ENCODE data around the gene STAT6. TPM values are rescaled to one million over a fixed set of nuclear protein-coding genes. Genes with fewer than 3 reads are reported as not detected.
A peak's percentile ranks its signal among the peaks of the same experiment; 100 is the strongest.

The STAT6 gene
- total RNA-seq, 1 donor from 2014 or later = 167 TPM

- Mint-ChIP-seq H3K9me3 (no peaks in the 10 kb centered on the region), H3K27me3 (ENCODE audit: low read depth) (no peaks in the 10 kb centered on the region), H3K36me3 (peaks cover 34% of the 10 kb centered on the region), H3K27ac (peak overlapping the region; percentile 95), H3K4me3 (no peak overlapping the region), H3K4me1 (peaks cover 57% of the 10 kb centered on the region)
- no peak for DNase-seq (ENCODE audit: low spot score in 2 of 2, unreplicated experiment in 2 of 2)
- TF ChIP-seq, protein P1, sequence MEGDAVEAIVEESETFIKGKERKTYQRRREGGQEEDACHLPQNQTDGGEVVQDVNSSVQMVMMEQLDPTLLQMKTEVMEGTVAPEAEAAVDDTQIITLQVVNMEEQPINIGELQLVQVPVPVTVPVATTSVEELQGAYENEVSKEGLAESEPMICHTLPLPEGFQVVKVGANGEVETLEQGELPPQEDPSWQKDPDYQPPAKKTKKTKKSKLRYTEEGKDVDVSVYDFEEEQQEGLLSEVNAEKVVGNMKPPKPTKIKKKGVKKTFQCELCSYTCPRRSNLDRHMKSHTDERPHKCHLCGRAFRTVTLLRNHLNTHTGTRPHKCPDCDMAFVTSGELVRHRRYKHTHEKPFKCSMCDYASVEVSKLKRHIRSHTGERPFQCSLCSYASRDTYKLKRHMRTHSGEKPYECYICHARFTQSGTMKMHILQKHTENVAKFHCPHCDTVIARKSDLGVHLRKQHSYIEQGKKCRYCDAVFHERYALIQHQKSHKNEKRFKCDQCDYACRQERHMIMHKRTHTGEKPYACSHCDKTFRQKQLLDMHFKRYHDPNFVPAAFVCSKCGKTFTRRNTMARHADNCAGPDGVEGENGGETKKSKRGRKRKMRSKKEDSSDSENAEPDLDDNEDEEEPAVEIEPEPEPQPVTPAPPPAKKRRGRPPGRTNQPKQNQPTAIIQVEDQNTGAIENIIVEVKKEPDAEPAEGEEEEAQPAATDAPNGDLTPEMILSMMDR (IDR thresholded peaks at IDR 0.05; ENCODE audit: unreplicated experiment) = no peak
These were observed 15.7 kb downstream of the STAT6 start for GRCh38 chr12:57095440-57095839.

GRCh38 chr12:57094208-57095160 lies 16.7 kb downstream of the STAT6 start:
- H3K36me3 Mint-ChIP-seq = peaks cover 31% of the 10 kb centered on the region
- peak in 1 of 2 experiments; percentile 53 for DNase-seq (ENCODE audit: low spot score in 2 of 2, unreplicated experiment in 2 of 2)
- TF ChIP-seq, protein P1 (IDR thresholded peaks at IDR 0.05; ENCODE audit: unreplicated experiment) = no peak
- no peaks in the 10 kb centered on the region for H3K27me3 Mint-ChIP-seq (ENCODE audit: low read depth)
- H3K4me3 Mint-ChIP-seq = peak overlapping the region; percentile 13
- H3K9me3 Mint-ChIP-seq = no peaks in the 10 kb centered on the region
- H3K27ac Mint-ChIP-seq = peak overlapping the region; percentile 95
- H3K4me1 Mint-ChIP-seq = peaks cover 63% of the 10 kb centered on the region

GRCh38 chr12:57093415-57094207 lies 17.6 kb downstream of the STAT6 start:
- peaks cover 24% of the 10 kb centered on the region for H3K36me3 Mint-ChIP-seq
- TF ChIP-seq, protein P1 (IDR thresholded peaks at IDR 0.05; ENCODE audit: unreplicated experiment) = peak; percentile 53
- peak overlapping the region; percentile 95 for H3K27ac Mint-ChIP-seq
- peak; percentile 66 to 68 for DNase-seq (ENCODE audit: low spot score in 2 of 2, unreplicated experiment in 2 of 2)
- peak overlapping the region; percentile 37 for H3K4me3 Mint-ChIP-seq
- H3K4me1 Mint-ChIP-seq = peaks cover 63% of the 10 kb centered on the region
- H3K9me3 Mint-ChIP-seq = no peaks in the 10 kb centered on the region
- H3K27me3 Mint-ChIP-seq (ENCODE audit: low read depth) = no peaks in the 10 kb centered on the region

DNA sequence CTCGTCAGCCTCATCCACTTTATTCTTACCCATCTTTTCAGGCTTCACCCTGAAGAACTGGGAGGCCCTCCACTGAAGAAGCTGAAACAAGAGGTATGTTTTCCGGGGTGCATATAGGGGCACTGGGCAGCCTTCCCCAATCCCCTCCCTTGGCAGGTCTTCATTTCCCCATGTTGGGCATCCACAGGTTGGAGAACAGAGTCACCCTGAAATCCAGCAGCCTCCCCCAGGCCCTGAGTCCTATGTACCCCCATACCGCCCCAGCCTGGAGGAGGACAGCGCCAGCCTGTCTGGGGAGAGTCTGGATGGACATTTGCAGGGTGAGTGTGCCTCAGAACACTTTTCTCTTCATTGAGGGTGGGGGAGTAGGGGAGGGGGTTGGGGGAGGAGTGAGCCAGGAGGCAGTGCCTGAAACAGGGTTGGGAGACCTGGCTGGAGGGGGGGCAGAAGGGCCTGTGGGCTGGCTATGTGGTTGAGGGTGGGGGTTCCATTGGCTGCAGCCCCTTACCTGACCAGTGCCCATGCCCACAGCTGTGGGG lies 18.2 kb downstream of the STAT6 start:
- no peaks in the 10 kb centered on the region for H3K27me3 Mint-ChIP-seq (ENCODE audit: low read depth)
- peak overlapping the region; percentile 95 for H3K27ac Mint-ChIP-seq
- H3K4me1 Mint-ChIP-seq = peaks cover 65% of the 10 kb centered on the region
- TF ChIP-seq, protein P1 (IDR thresholded peaks at IDR 0.05; ENCODE audit: unreplicated experiment) = no peak
- H3K36me3 Mint-ChIP-seq = peaks cover 21% of the 10 kb centered on the region
- DNase-seq (ENCODE audit: low spot score in 2 of 2, unreplicated experiment in 2 of 2) = no peak
- peak overlapping the region; percentile 41 for H3K4me3 Mint-ChIP-seq
- H3K9me3 Mint-ChIP-seq = no peaks in the 10 kb centered on the region

DNA sequence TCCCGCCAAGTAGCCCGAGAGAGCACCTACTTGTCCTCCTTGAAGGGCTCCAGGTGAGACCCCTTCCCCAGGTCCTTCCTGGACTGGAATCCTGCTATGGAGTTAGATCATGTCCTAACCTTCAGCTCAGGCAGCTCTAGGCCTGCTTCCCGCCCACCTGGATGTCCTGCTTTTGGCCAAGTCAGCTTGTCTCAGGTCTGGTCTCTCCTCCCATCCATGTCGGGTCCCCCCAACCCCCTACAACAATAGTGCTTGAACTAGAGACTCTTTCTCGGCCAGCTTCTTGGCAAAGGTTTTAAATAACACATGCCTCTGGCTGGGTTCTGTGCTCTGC lies 18.7 kb downstream of the STAT6 start:
- TF ChIP-seq, protein P1 (IDR thresholded peaks at IDR 0.05; ENCODE audit: unreplicated experiment) = no peak
- Mint-ChIP-seq H3K4me3 (peak overlapping the region; percentile 41), H3K9me3 (no peaks in the 10 kb centered on the region), H3K4me1 (peaks cover 65% of the 10 kb centered on the region), H3K36me3 (peaks cover 21% of the 10 kb centered on the region), H3K27me3 (ENCODE audit: low read depth) (no peaks in the 10 kb centered on the region), H3K27ac (peak overlapping the region; percentile 89)
- no peak for DNase-seq (ENCODE audit: low spot score in 2 of 2, unreplicated experiment in 2 of 2)

Measured in mesothelial cell of epicardium (in vitro differentiated cells).